H54 (cell line): ENCODE data around the gene MXD4.

Experiments
- DNase-seq: peaks from one replicate; pipeline ENCODE4 v3.0.0; 2011; ENCODE audit warnings: low spot score, mixed read lengths; ENCODE audit not compliant: insufficient read length
- FAIRE-seq: peaks from 3 replicates; lab custom pipeline; 2011; peaks lifted over from hg19 to GRCh38; lab: Jason Lieb, UNC
- POLR2A ChIP-seq: IDR thresholded peaks from 2 replicates; pipeline ENCODE4 v1.6.1; 2011; ENCODE audit warnings: low read depth, mild to moderate bottlenecking, low read length

Gene MXD4

DNA sequence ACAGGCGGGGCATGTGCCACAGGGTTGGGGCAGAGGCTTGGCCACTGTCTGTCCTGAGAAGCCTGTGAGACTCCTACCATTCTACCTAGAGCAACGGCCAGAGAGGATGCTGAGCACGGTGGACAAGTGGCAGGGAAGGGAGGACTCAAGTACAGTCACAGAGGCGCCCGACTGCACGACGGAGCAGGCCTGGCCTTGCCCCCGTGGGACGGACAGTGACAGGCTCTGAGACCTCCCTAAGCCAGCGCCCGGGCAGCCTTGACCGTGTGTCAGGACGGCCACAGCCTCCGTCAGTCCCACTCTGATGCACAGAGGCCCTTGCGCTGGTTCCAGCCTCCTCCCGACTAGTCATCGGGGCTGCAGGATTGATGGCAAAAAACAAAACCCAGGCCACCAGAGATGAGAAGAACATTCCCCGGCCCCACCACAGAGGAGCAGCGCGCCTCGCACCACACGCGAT, 36.7 kb upstream of the MXD4 start:
- no peak for TF ChIP-seq POLR2A
- no peak for FAIRE-seq
- no peak for DNase-seq

DNA sequence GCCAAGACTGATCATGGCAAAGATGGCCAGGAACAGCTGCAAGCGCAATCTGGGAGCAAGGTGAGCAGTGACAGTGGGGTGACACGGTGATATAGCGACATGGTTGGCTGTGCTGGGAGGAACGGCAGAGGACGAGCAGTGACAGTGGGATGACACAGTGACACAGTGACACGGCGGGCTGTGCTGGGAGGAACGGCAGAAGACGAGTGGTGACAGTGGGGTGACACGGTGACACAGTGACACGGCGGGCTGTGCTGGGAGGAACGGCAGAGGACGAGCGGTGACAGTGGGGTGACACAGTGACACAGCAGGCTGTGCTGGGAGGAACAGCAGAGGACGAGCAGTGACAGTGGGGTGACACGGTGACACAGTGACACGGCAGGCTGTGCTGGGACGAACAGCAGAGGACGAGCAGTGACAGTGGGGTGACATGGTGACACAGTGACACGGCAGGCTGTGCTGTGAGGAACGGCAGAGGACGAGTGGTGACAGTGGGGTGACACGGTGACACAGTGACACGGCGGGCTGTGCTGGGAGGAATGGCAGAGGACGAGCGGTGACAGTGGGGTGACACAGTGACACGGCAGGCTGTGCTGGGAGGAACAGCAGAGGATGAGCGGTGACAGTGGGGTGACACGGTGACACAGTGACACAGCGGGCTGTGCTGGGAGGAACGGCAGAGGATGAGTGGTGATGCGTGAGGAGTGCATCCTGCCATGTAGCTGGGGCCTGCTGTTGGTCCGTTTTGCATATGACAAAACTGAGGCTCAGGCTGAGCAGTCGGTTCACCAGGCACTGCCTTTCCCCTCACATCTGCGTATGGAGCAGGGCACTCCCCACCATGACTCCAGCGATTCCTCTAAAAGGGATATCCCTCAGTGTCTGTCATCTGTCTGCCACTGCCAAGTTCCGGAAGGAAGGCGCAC, 36.0 kb upstream of the MXD4 start:
- no peak for FAIRE-seq
- no peak for TF ChIP-seq POLR2A

DNA sequence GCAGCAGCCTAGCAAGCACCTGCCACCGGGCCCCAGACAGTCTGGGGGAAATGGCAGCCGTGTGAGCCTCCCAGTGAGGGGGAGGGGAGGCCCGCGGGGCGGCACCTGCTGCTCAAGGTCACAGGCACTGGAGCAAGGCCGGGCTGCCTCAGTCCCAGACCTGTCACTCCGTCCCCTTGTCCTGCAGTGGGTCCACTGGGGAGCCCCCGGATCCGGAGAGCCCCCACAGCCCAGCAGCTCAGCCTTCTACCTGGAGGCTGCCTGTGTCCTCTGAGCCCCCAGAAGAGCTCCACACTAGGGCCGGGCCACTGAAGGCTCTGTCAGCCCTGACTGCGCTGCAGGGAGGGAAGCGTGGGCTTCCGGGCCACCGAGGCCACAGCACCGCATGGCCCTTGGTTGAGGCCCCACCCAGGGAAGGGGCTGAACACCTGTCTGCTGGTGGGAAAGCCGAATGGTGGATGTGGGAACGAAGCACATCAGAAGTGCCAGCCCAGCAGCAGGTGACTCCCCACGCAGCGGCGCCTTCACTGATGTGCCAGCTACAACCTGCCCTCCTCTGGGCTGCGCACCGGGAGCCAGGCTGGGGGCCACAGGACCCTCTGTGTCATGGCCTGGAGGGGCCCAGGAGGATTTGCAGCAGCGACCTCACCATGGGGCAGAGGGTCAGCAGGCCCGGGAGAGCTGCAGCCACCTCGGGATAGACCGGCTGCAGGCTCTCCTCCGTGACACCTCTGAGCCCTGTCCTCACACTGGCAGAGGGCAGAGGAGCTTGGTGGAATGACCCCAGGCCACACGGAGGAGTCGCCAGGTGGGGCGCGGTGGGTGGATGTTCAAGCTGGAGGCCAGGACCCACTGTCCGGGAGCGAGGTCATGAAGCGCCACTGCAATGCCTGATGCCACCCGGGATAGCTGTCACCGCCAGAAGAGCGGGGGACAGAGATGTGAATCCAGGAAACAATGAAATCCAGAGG, 35.0 kb upstream of the MXD4 start:
- TF ChIP-seq POLR2A = no peak
- DNase-seq (no peak), FAIRE-seq (no peak)

More for the DNA sequence above, 36.0 kb upstream of the MXD4 start:
- DNase-seq = no peak

DNA sequence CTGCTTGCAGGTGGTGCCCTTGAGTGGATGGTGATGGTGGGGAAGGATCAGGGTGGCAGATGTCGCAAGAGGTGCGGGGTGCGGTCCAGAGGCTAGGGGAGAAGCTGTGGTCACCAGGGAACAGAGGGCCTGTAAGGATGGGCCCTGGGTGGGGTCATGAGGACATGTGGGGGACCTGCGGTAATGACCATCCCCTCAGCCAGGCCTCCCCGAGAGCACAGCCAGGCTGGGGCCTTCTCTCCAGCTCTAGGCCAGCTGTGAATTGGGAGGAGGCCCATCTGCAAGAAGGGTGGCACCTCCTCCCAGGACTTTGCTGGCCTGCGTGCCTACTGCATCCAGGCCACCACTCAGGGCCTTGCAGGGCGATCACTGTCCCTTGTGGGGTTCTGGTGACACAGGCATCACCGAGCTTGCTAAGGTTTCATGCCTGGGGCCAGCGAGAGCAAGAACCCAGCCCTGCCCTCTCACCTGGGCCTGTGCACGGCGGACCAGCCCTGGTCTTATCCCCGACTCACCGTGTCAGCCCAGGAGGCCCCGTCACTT, 34.1 kb upstream of the MXD4 start:
- FAIRE-seq = no peak
- no peak for TF ChIP-seq POLR2A
- DNase-seq = no peak

DNA sequence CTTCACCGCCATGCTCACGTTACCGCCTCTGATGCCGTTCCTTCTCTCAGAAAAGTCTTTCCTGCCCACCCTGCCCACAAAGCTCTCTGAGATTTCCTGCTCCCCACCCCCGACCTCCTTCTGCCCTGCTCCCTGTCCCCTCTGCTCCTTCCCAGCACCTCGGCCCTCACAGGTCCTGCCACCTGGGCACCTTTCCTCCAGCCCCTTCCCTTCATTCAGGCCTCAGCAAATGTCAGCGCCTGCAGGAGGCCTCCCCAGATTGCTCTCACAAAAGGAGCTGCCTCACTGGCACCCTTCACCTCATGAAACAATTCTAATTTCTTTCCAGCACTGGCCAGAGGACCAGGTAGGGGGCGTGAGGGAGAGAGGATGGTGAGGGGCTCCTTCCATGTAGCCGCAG, 33.6 kb upstream of the MXD4 start:
- FAIRE-seq = no peak
- TF ChIP-seq POLR2A = no peak
- no peak for DNase-seq

DNA sequence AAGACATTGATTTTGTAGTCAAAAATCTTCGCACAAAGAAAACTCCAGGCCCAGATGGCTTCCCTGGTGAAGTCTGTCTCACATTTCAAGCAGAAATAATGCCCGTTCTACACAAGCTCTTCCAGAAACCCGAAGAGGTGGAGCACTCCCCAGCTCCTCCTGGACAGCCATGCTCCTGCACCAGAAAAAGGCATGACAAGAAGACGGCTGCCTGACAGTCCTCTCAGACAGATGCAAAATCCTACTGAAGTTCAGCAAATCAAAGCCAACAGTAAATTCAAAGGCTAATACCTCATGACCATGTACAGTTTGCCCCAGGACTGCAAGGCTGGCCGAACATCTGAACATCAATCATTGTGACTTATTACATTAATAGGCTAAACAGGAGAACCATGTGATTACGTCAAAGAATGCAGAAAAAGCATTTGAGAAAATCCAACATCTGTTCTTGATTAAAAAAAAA, 30.8 kb upstream of the MXD4 start:
- DNase-seq = no peak
- no peak for TF ChIP-seq POLR2A
- FAIRE-seq = no peak

DNA sequence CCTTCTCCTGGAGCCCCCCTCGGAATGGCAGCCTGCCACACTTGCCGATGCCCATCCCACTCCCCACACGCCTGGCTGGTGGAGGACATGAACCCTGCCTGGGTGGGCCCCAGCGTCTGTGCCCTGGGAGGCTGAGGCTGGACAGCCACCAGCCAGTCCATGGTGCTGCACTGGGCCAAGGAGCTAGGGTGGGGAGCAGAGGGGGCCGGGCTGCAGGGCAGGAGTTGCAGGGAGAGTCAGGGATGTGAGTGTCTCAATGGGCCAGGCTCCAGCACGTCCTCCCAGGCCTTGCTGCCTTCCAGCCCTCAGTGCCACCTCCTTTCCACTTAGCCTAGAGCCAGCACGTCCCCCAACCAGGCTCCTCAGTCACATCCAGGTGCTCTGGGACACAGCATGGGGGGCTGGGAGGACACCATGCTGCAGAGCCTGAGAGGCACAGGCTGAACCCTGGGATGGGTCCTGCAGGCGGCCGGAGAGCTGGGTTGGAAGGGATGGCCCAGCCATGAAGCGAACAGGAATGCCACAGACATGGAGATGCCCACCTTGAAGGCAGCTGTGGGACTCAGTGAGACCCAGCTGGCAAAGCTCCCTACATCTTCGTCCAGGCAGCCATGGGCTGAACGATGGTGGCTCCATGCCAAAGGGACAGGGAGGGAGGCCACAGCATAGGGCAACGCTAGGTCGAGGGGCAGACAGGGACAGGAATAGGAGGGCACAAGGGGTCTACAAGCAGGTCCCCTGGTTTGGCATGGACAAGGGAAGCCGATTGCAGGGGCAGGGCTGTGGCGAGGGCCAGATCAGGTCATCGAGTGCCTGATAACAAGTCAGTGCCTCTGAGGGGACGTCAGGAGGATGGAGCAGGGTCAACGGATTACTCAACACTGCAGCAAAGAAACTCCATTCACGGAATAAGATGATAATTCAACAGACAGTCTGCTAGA, 30.1 kb upstream of the MXD4 start:
- no peak for TF ChIP-seq POLR2A
- FAIRE-seq (no peak), DNase-seq (no peak)

DNA sequence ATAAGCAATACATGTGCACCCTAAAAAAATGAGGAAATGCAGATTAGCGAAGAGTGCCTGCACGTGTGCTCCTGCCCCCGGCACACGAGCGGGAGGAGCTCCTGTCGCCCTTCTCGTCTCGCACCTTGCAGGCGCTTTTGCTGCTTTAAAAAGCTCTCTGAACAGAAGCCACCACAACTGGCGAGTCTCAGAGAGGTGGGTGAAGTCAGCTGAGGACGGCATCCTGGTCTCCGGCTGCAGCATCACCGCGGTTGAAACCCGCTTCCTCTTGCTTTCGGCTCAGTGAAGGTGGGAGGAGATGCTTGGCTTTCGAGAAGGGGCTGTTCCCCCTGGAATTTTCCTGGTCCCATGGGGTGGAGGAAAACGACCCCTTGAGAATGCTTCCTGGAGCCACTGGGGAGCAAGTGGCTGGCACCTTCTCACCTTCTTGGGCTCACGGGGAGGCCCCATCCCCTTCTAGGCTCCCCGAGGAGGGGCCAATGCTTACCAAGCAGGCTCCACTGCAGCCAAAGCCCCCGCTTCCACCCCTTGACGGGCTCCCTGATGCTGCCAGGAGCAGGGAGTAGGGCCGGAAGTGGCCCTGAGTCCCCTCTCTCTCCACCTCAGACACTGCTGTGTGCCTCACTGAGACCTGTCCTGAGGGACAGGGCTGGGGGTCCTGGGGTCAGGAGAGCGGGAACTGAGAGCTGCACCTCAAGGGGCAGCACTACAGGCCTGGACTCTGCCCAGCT, 29.2 kb upstream of the MXD4 start:
- no peak for TF ChIP-seq POLR2A
- FAIRE-seq (no peak), DNase-seq (no peak)

DNA sequence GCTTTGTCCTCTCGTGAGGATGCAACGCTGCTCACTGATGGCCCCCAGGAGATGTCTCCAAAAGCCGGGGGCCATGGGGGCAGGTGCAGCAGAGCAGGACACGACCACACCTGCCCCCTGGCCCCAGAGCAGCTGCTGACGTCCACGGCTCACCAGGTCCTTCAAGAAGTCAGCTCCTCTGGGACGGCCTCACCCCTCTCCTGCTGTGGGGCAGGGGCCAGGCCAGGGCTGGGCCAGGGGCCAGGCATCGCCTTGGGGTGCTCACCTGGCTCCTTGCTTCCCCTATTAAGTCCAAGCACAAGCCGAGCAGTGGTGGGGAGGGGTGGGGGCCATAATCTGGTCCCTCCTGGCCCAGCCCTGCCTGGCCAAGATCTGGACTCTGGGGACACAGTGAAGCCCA, 28.6 kb upstream of the MXD4 start:
- no peak for FAIRE-seq
- TF ChIP-seq POLR2A = no peak
- no peak for DNase-seq

DNA sequence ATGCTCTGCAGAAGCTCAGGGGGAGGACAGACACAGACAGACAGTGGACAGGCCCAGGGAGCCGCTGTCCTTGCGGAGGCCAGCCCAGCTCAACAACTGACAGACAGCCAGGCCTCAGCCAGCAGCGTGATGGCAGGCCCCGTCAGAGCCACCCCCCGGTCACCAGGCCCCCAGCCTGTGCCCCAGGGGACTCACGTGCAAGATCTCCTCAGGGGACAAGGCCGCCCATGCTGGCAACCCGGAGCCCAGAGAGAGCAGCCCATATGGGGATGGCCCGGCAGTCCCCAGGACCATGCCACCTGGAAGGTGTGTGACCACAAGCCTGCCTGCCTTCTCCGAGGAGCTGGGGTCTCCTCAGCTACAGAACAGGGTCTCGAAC, 28.0 kb upstream of the MXD4 start:
- FAIRE-seq (no peak), DNase-seq (no peak)
- TF ChIP-seq POLR2A = no peak

DNA sequence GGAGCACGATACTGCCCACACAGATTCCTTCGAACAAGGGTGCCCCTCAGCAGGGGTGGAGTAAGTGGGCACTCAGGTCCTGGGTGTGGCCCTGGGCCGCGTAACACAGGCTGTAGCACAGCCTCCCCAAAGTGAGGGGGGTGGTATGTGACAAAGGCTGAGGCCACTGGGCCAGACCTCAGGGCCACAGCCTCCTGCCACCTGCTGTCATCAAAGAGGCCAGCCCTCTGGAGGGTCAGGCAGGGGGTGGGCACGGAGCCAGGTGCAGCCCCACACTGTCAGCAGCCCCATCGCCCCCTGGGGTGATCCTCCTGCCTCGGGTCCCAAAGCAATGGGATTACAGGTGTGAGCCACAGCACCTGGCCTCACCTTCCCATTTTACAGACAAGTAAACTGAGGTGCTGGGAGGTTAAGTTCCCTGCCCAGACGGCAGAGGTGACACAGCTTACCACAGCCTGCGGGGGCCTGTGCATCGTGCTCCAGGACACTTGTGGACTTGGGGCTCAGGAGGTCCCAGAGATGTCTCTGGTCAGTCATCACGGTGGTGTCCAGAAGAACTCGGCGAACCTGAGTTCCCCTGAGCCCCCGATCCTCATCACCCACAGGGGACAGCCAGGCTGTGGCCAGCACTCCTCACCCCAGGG, 27.5 kb upstream of the MXD4 start:
- TF ChIP-seq POLR2A = no peak
- DNase-seq (no peak), FAIRE-seq (no peak)

DNA sequence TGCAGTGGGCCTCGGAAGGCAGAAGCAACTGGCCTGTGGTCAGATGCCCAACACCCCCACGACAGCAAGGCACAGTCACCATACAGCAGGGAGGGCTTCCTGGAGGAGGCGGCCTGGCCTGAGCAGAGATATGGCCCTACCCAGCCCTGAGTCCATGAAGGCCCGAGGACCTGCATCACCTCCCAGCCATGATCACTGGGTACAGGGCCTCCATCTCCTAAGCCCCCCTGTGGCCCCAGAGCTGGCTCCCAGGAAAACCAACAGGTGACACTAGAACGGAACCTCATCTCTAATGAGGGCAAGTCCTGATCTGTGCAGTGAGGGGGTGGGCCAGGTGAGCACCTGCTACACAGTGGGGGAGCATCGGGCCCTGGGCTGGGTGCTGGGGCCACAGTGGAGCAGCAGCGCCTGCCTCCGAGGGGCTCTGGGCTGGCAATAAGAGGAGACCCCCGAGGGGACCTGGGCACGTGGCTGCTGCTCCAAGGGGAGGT, 26.2 kb upstream of the MXD4 start:
- FAIRE-seq (no peak), DNase-seq (no peak)
- TF ChIP-seq POLR2A = no peak
